GM12874 (cell line): Measurements from ENCODE around the gene SS18.

Experiments
- TF ChIP-seq, protein P1 (sequence below): IDR thresholded peaks from 2 replicates; pipeline ENCODE4 v1.5.1; 2011; ENCODE audit warnings: low read depth, mild to moderate bottlenecking, control low read depth, low read length, moderate library complexity; ENCODE audit not compliant: insufficient read depth

Gene SS18

GRCh38 chr18:26104035-26104434 lies 13.6 kb upstream of the SS18 start:
- TF ChIP-seq, protein P1, sequence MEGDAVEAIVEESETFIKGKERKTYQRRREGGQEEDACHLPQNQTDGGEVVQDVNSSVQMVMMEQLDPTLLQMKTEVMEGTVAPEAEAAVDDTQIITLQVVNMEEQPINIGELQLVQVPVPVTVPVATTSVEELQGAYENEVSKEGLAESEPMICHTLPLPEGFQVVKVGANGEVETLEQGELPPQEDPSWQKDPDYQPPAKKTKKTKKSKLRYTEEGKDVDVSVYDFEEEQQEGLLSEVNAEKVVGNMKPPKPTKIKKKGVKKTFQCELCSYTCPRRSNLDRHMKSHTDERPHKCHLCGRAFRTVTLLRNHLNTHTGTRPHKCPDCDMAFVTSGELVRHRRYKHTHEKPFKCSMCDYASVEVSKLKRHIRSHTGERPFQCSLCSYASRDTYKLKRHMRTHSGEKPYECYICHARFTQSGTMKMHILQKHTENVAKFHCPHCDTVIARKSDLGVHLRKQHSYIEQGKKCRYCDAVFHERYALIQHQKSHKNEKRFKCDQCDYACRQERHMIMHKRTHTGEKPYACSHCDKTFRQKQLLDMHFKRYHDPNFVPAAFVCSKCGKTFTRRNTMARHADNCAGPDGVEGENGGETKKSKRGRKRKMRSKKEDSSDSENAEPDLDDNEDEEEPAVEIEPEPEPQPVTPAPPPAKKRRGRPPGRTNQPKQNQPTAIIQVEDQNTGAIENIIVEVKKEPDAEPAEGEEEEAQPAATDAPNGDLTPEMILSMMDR, result no peak

- TF ChIP-seq, protein P1, result peak; percentile 26; the same call in 1 of the 2 replicates
These were observed 13.2 kb upstream of the SS18 start for GRCh38 chr18:26103579-26103978.

DNA sequence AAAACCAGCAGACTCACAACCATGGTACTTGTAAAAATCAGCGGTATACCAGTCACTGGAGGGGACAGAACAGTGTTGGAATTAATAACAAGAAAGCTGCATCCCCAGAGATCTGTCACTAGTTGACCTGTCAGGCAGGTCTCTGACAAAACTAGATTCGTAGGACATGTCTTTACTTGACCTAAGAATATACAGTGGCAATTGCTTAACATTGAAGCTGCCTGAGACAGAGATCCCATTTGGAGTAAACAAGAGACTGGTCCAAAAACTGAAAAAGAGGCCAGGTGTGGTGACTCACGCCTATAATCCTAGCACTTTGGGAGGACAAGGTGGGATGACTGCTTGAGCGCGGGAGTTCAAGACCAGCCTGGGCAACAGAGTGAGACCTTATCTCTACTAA lies 7.2 kb upstream of the SS18 start:
- TF ChIP-seq, protein P1, result no peak

GRCh38 chr18:26096852-26097251 lies 6.4 kb upstream of the SS18 start:
- TF ChIP-seq, protein P1, result no peak

GRCh38 chr18:26091047-26091630 lies 726 bp upstream of the SS18 start:
- TF ChIP-seq, protein P1, result no peak

- TF ChIP-seq, protein P1, result no peak
These were observed 902 bp downstream of the SS18 start for GRCh38 chr18:26089293-26090129.

DNA sequence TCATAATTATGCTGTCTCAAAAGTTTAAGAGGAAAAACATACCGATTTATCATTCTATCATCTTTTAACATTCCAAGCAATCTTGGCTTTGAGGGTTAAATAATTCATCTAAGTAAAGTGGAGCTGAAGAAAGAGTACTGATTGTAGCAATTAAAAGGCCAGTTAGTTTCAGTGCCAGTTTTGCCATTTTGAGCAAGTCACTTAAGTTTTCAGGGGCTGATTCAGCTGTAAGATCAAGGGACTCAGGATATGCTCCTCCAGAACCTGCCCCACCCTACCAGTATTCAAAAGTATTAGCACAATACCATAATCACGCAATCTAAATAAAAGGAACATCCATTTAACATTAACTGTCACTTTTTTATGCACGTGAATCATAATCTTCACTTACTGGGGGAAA lies 1.9 kb downstream of the SS18 start:
- TF ChIP-seq, protein P1, result no peak
